G401 (cell line): Measurements from ENCODE around the gene MAP3K4. TPM values are rescaled to one million over a fixed set of nuclear protein-coding genes. Genes with fewer than 3 reads are reported as not detected.
"Not testable (repeated sequence)": the region's sequence is repeated elsewhere in the genome, so short reads cannot be mapped to it uniquely, and the experiment has no call there.

Experiments
- DNase-seq: peaks from one replicate; pipeline ENCODE4 v3.0.0-alpha.2; 2015; ENCODE audit warnings: low spot score
- in situ Hi-C: cut with HindIII; loops from 2 replicates; pipeline ENCODE4 v1.10.0; 2016; ENCODE audit warnings: low sequenced_read_pairs, mixed read lengths
- total RNA-seq: library from RNA; depleted of rRNA; stranded (reverse); fragments of >200 nt; shearing (Covaris generic); gene quantifications from 2 replicates; pipeline ENCODE4 v1.2.3, GENCODE V29; 2014

The MAP3K4 gene
- total RNA-seq, 1 experiment from 2014 or later: 29.1 TPM

DNA sequence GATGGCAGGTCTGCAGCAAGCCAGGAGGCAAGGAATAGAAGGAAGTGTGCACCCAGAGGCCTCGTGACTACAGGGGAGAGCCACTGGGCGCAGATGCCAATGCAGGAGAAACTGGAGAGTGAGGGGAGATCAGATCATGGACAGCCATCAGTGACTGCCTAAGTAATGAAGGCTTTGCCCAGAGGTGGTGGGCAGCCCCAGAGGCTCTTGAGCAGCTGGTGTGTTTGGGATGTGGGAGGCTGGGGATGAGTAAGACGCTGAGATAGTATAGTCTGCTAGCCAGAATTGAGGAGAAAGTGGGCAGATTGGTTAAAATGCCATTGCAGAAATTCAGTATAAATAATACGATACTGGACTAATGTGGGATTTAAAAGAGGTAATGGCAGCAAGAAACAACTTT lies 111.9 kb downstream of the MAP3K4 start:
- DNase-seq: no peak
- in situ Hi-C loops: no loop called here

GRCh38 chr6:161104966-161105365 lies 113.4 kb downstream of the MAP3K4 start:
- DNase-seq: no peak
- in situ Hi-C loops: no loop called here

DNA sequence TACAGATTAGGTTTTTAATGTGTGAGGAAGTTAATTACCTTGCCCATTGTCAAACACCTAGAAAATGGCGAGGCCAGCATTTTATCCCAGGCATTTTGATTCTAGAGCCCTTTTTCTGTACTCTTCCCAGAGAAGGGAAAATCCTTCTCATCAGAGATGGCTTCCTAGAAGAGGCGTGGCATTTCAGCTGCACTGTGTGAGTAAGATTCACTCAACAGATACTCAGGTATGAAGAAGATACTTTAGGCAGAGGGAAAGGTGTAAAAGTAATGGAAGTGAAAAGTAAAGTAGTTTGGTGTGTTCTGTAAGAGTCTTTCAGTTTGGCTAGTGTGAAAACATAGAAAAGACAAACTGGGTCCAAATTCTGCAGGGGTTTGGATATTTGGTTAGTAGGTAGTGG lies 113.8 kb downstream of the MAP3K4 start:
- in situ Hi-C loops: no loop called here
- DNase-seq: no peak

DNA sequence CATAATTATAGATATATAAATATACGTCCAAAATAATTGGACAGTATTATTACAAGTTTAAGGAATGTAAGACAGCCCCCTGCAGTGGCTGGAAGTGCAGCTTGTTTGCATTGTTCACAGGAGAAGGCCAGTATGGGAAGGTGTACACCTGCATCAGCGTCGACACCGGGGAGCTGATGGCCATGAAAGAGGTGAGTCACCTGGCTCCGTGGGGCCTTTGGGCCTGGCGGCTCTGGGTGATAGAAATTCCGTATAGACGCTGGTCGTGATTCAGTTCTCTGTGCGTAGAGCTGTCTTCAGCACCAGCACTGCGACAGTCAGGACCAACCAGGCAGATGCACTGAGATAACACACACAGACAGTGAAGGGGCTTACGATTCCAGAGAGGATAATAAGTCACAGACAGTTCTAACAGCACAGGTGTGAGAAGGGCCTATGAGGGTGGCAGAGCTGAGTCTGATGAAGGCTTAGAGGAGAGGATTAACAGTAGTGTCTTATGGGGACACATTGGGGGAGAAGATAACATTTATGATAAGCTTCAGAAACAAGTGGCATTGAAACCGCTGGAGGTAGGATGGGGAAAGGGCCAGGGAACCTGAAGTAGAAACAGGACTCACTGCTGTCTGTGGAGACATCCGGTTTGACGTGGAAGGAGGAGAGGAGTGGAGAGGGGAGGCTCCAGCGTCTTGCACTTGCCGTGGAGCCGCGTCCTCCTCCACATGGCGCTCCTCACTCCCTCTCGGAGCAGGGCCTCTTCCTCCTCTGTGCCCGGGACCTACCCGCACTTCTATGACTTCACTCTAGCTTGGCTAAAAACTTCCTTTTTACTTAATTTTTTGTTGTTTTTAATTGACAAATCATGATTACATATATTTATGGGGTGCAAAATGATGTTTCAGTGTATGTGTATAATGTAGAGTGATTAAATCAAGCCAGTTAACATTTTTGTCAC lies 116.5 kb downstream of the MAP3K4 start:
- in situ Hi-C loops: no loop called here
- DNase-seq: no peak

DNA sequence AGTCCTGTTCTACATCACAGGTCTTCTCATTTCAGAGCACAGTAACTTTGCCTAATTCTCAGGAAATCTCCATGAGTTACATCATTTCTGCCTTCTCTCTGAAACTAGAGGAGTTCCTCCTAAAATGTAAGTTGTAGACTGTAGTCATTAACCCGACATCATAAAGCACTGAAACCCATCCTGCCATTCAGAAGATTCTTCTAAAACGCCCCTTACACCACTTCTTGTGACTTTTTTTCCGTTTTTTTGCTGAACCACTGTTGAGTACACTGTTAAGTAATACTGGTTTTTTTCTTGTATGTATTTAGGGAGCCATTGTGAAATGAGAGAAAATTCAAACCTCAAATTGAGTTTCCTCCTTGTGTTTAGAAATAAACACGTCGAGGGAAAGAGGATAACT lies 117.3 kb downstream of the MAP3K4 start:
- in situ Hi-C loops: no loop called here
- no peak for DNase-seq

DNA sequence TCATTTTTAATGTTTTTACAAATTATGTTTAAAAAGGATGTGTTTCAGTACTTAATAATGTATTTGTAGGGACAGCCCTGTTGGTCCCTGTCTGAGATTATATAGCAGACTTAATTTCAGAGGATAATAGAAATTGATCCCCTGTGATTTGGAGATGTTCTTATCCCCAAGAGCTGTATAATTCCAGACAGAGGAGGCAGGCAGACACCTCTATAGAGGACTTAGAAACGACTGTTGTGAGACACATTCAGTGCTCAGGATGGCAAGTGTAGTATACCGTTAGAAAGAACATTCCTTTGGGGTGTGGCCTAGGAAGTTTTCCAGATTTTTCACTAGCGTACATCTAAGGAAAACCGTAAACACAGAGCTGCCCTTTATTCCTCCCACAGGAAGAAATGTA lies 117.8 kb downstream of the MAP3K4 start:
- in situ Hi-C loops: no loop called here
- no peak for DNase-seq

GRCh38 chr6:161110028-161110779 lies 118.6 kb downstream of the MAP3K4 start:
- no peak for DNase-seq
- in situ Hi-C loops: no loop called here

DNA sequence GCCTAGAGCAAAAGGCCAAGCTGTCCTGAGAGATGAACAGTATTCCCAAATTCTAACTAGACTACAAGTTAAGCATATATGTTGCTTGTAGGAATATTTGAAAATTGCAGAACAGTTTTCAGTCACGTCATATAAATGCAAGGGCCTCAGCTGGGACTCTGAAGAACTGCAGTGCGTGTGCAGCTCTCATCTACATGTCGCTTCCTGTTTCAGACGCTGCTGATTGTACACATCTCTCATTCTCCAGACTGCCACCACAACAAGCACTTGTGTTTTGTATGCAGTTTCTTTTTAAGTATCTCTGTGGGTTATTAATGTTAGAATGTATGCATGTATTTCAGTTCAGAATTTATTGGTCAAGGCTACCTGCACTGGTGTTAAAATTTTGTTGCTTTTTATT lies 119.7 kb downstream of the MAP3K4 start:
- in situ Hi-C loops: no loop called here

DNA sequence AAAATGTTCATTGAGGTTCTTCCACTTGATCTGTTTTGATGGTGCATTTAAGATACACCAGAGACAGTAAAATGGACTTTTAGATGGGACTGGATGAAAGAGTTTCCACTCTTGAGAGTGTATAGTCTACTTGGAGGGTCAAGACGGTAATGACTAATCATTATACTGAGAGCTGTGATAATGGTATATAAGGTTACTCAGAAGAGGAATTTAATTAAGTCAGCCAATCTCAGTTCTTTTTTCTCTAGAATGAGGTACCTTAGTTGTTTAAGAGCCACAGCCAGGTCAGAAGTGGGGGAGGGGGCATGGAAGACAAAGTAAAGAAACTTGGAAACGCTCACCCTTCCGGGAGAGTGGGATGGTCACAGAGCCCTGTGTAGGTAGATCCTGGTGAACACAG lies 123.9 kb downstream of the MAP3K4 start:
- DNase-seq: no peak
- in situ Hi-C loops: no loop called here

More for the DNA sequence above, 119.7 kb downstream of the MAP3K4 start:
- no peak for DNase-seq

GRCh38 chr6:161116554-161116953 lies 125.0 kb downstream of the MAP3K4 start:
- no peak for DNase-seq
- in situ Hi-C loops: no loop called here

DNA sequence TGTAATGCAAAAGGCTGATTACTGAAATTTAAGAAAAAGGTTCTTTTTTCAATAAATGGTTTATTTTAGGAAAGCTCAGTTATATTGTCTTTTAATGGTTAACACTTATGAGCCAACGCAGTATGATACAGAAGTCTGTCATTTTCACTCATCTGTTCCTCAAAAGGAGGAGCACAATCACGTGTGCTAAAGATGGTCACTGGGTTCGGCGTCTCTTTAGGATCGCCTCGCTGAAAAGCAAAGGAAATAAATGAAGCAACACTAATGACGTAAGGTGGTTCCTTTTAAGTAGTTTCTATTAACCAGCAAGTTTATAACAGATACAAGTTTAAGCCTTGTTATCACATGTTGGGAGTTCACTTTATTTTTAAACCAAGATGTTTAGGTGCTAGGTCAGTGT lies 125.7 kb downstream of the MAP3K4 start:
- no peak for DNase-seq
- in situ Hi-C loops: no loop called here

DNA sequence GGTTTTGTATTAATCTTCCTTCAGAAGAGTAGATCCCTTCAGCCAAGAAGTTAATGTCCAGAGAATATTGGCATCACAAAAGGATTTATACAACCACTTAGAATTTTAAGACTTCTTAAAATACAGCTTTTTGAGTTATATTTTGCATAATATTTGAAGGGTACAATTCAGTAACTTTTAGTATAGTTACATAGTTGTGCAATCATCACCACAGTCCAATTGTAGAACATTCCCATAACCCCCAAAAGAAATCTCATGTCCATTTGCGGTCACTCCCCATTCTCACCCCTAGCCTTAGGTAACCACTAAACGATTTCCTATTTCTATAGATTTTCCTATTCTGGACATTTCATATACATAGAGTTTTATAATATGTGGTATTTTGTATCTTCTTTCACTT lies 126.4 kb downstream of the MAP3K4 start:
- in situ Hi-C loops: no loop called here
- no peak for DNase-seq

- in situ Hi-C loops: not testable (repeated sequence)
Measured at GRCh38 chr6:161123319-161123718, 131.8 kb downstream of the MAP3K4 start.

GRCh38 chr6:161125591-161125990 lies 134.0 kb downstream of the MAP3K4 start:
- DNase-seq: no peak
- in situ Hi-C loops: no loop called here

More at GRCh38 chr6:161123319-161123718, 131.8 kb downstream of the MAP3K4 start:
- not testable (repeated sequence) for DNase-seq

GRCh38 chr6:161127071-161127740 lies 135.6 kb downstream of the MAP3K4 start:
- in situ Hi-C loops: no loop called here

GRCh38 chr6:161128230-161128629 lies 136.7 kb downstream of the MAP3K4 start:
- no peak for DNase-seq
- in situ Hi-C loops: no loop called here

More at GRCh38 chr6:161127071-161127740, 135.6 kb downstream of the MAP3K4 start:
- DNase-seq: no peak

- no peak for DNase-seq
- in situ Hi-C loops: no loop called here
Measured at GRCh38 chr6:161128680-161129196, 137.2 kb downstream of the MAP3K4 start.

DNA sequence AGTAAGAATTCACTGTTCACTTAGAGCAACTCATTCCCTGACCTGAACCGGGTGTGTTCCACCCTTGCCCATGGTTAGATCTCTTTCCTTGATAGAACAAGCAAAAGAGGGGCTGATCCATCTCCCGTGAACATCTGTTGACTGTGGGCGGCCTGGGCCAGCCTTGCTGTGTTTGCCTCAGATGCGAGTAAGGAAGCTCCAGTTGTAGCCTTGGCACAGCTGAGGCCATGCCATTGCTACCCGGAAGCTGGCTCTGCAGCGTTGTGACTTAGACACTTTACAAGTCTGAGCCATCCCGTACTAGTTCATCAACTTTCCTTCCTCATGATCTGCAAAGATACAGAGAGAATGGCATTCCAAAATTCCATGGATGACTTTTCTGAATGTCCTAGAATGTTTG lies 139.0 kb downstream of the MAP3K4 start:
- DNase-seq: no peak
- in situ Hi-C loops: no loop called here

DNA sequence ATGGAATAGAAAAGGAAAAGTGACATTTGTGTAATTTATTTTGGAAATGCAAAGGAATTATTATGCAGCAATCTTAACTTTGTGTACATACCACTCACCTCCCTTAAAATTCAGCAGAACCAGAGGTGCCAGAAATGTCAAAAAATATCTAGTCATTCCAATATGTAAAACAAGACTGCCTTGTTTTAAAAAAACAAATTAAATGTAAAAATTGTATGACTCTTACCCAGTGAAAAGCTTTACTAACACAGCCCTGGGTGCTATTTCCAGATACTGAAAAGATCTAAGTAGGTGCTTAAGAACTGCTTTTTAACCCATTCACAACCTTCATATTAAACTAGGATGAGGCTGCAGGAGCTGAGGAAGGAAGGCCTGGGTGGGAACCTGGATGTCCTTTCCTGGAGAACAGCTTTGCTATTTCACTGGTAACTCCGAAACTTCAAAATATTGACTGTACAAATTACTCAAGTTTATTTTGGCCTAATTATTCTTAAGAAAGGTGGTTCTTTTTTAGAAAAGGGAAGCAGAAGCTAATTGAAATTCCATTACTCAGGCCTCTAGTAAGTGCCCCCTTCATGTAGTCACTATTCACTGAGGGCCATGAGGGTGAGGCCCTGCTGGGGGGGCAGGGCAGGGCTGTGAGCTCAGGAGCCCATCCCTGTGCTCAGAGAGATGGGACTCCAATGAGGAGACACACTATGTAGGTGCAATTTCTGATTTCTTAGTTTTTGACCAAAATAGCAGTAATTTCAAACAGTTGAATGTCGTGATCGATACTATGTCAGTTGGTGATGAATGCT lies 139.6 kb downstream of the MAP3K4 start:
- DNase-seq: no peak
- in situ Hi-C loops: no loop called here
